K562 (cell line): Measurements from ENCODE around the gene VTA1. TPM values are rescaled to one million over a fixed set of nuclear protein-coding genes. Genes with fewer than 3 reads are reported as not detected.
A peak's percentile ranks its signal among the peaks of the same experiment; 100 is the strongest.

Experiments
- HSF4 ChIP-seq: fragments of 250-450 bp; sonication (Bioruptor Pico); IDR thresholded peaks from 2 replicates; pipeline ENCODE4 v2.1.2; 2022; ENCODE audit warnings: mild to moderate bottlenecking, moderate library complexity, borderline replicate concordance
- KLF10 ChIP-seq: fragments of 250-450 bp; sonication (Bioruptor Pico); IDR thresholded peaks from 2 replicates; pipeline ENCODE4 v1.6.1; 2021; ENCODE audit warnings: matching md5 sums
- MEF2D ChIP-seq: conservative IDR thresholded peaks from 2 replicates; pipeline ENCODE4 v1.6.1; 2016; ENCODE audit warnings: low read depth, missing genetic modification characterization, missing compliant biosample characterization
- PCBP2 ChIP-seq: fragments of 200-400 bp; formaldehyde crosslinking; IDR thresholded peaks from 2 replicates; pipeline ENCODE4 v1.6.1; 2018; ENCODE audit warnings: low read length, low read depth, mild to moderate bottlenecking, moderate library complexity; ENCODE audit not compliant: poor library complexity, severe bottlenecking
- PURB ChIP-seq: sonication (generic); formaldehyde crosslinking; IDR thresholded peaks from 2 replicates; pipeline ENCODE4 v1.9.0; 2021; ENCODE audit warnings: low read depth, mild to moderate bottlenecking, missing genetic modification reagents
- RB1 ChIP-seq: fragments of 450-650 bp; IDR thresholded peaks from 2 replicates; pipeline ENCODE4 v1.6.1; 2017; ENCODE audit warnings: low read depth, mild to moderate bottlenecking
- SAFB2 ChIP-seq: fragments of 200-400 bp; formaldehyde crosslinking; IDR thresholded peaks from 2 replicates; pipeline ENCODE4 v1.6.1; 2018; ENCODE audit warnings: borderline replicate concordance, low read length, low read depth, moderate library complexity; ENCODE audit not compliant: severe bottlenecking
- SRF ChIP-seq, 2 experiments: fragments of 250-450, 450-650 bp in 1 of 2; sonication (Bioruptor Pico) in 1 of 2; sonication (generic) in 1 of 2; formaldehyde crosslinking; IDR thresholded peaks; 2 replicates each; pipeline versions ENCODE4 v1.5.0 to v1.5.1; 2020 to 2022; ENCODE audit warnings: mild to moderate bottlenecking in 1 of 2, missing genetic modification reagents in 1 of 2
- ZNF830 ChIP-seq: fragments of 250-450 bp; sonication (Bioruptor Pico); IDR thresholded peaks from 2 replicates; pipeline ENCODE4 v1.5.0; 2021; ENCODE audit warnings: mild to moderate bottlenecking
- polyA plus RNA-seq, 8 experiments: library from polyadenylated mRNA; depleted of rRNA in 4 of 8; stranded (reverse) in 5 of 8; unstranded in 3 of 8; fragments of >200 nt; fragmentation: Nextera tagmentation in 2 of 8; fragmentation: Illumina TruSeq in 1 of 8; extraction: Ambion mirVana in 2 of 8; extraction: Trizol in 1 of 8; gene quantifications; 2 replicates each; pipeline versions ENCODE4 v1.2.1 to v1.2.3, GENCODE V29; 2011 to 2014; ENCODE audit warnings: inconsistent platforms in 1 of 8, missing spikeins in 1 of 8
- total RNA-seq, 7 experiments: library from RNA; depleted of rRNA in 6 of 7; stranded (reverse); fragments of >200 nt in 6 of 7; fragmentation: Illumina TruSeq in 2 of 7; extraction: Trizol in 2 of 7; gene quantifications; 2 replicates each; pipeline versions ENCODE4 v1.2.1 to v1.2.3, GENCODE V29; 2011 to 2021; ENCODE audit warnings: low replicate concordance in 1 of 7
- TF ChIP-seq, protein P1 (sequence below), 3 experiments: fragments of 200-800 bp in 1 of 3; sonication (Bioruptor generic) in 1 of 3; sonication (generic) in 1 of 3; formaldehyde crosslinking in 1 of 3; IDR thresholded peaks; 2 replicates each; pipeline versions ENCODE4 v1.6.1 to v1.8.0; 2016 to 2022; ENCODE audit warnings: mild to moderate bottlenecking in 2 of 3, missing compliant biosample characterization in 2 of 3, missing genetic modification characterization in 2 of 3, missing genetic modification reagents in 1 of 3
- TF ChIP-seq, protein P2 (sequence below): fragments of 450-650 bp; formaldehyde crosslinking; IDR thresholded peaks from 2 replicates; pipeline ENCODE4 v1.4.0; 2020; ENCODE audit warnings: mild to moderate bottlenecking, mixed read lengths
- TF ChIP-seq, protein P3 (sequence below): fragments of 200-600 bp; sonication (generic); IDR thresholded peaks from one replicate; pipeline ENCODE4 v1.6.1; 2012; ENCODE audit warnings: mild to moderate bottlenecking, low read depth, low read length, inconsistent platforms

The VTA1 gene
- total and polyA plus RNA-seq, 9 of the 15 experiments (the other 6 are each of a cell fraction or from before 2014, with no cell fraction given) = 47.8 to 182 (median 84.6) TPM

DNA sequence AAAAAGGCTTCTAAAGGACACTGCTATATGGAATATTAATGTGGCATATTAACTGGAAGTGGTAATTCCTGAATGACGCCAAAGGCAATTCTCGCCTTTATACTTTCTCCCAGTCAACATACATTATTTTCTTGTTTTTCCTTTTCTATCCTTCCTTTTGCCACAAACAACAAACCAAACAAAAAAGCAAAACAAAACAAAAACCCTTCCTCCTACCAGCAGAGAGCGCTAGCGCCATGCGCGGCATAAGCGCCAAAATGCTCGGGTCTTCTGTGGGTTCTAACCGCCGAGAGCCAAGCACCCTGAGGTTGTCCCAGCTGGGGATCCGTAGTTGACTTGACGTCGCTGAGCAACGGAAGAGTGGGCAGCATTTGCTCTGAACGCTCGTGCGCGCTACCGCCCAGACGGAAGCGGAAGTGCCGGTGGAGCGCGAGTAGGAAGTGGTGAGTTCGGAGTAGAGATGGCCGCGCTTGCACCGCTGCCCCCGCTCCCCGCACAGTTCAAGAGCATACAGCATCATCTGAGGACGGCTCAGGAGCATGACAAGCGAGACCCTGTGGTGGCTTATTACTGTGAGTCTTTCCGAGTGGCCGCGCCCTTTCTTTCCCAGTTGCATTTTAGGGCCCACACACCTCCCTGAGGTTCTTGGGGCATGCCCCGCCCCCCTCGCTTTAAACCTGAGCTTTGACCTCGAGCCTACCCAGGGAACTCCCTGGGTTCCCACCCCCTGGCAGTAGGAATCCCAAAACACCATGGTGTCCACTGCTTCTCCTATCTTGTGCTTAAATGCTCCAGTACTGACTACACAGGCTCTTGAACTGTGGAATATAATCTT, at the start of gene VTA1, which contains the start of gene NMBR (continued):
- TF ChIP-seq, protein P1, sequence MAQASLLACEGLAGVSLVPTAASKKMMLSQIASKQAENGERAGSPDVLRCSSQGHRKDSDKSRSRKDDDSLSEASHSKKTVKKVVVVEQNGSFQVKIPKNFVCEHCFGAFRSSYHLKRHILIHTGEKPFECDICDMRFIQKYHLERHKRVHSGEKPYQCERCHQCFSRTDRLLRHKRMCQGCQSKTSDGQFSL (CRISPR knock-in tag; IDR thresholded peaks at IDR 0.05) = no peak
- TF ChIP-seq, protein P1 (tag; IDR thresholded peaks at IDR 0.05) = no peak
- 0 out of 2 replicates have a peak, but pooled peaks have one; percentile 19 for TF ChIP-seq KLF10 (CRISPR knock-in tag)
- TF ChIP-seq RB1 = peak; percentile 95
- no peak for TF ChIP-seq PCBP2
- TF ChIP-seq, protein P2, sequence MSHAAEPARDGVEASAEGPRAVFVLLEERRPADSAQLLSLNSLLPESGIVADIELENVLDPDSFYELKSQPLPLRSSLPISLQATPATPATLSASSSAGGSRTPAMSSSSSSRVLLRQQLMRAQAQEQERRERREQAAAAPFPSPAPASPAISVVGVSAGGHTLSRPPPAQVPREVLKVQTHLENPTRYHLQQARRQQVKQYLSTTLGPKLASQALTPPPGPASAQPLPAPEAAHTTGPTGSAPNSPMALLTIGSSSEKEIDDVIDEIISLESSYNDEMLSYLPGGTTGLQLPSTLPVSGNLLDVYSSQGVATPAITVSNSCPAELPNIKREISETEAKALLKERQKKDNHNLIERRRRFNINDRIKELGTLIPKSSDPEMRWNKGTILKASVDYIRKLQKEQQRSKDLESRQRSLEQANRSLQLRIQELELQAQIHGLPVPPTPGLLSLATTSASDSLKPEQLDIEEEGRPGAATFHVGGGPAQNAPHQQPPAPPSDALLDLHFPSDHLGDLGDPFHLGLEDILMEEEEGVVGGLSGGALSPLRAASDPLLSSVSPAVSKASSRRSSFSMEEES = no peak
- TF ChIP-seq ZNF830 (CRISPR knock-in tag) = no peak
- peak in 1 of 2 experiments; percentile 13; a peak in 2 of 4 replicates for TF ChIP-seq SRF (CRISPR knock-in tag; IDR thresholded peaks at IDR 0.05)
- TF ChIP-seq SAFB2 = no peak
- TF ChIP-seq, protein P3, sequence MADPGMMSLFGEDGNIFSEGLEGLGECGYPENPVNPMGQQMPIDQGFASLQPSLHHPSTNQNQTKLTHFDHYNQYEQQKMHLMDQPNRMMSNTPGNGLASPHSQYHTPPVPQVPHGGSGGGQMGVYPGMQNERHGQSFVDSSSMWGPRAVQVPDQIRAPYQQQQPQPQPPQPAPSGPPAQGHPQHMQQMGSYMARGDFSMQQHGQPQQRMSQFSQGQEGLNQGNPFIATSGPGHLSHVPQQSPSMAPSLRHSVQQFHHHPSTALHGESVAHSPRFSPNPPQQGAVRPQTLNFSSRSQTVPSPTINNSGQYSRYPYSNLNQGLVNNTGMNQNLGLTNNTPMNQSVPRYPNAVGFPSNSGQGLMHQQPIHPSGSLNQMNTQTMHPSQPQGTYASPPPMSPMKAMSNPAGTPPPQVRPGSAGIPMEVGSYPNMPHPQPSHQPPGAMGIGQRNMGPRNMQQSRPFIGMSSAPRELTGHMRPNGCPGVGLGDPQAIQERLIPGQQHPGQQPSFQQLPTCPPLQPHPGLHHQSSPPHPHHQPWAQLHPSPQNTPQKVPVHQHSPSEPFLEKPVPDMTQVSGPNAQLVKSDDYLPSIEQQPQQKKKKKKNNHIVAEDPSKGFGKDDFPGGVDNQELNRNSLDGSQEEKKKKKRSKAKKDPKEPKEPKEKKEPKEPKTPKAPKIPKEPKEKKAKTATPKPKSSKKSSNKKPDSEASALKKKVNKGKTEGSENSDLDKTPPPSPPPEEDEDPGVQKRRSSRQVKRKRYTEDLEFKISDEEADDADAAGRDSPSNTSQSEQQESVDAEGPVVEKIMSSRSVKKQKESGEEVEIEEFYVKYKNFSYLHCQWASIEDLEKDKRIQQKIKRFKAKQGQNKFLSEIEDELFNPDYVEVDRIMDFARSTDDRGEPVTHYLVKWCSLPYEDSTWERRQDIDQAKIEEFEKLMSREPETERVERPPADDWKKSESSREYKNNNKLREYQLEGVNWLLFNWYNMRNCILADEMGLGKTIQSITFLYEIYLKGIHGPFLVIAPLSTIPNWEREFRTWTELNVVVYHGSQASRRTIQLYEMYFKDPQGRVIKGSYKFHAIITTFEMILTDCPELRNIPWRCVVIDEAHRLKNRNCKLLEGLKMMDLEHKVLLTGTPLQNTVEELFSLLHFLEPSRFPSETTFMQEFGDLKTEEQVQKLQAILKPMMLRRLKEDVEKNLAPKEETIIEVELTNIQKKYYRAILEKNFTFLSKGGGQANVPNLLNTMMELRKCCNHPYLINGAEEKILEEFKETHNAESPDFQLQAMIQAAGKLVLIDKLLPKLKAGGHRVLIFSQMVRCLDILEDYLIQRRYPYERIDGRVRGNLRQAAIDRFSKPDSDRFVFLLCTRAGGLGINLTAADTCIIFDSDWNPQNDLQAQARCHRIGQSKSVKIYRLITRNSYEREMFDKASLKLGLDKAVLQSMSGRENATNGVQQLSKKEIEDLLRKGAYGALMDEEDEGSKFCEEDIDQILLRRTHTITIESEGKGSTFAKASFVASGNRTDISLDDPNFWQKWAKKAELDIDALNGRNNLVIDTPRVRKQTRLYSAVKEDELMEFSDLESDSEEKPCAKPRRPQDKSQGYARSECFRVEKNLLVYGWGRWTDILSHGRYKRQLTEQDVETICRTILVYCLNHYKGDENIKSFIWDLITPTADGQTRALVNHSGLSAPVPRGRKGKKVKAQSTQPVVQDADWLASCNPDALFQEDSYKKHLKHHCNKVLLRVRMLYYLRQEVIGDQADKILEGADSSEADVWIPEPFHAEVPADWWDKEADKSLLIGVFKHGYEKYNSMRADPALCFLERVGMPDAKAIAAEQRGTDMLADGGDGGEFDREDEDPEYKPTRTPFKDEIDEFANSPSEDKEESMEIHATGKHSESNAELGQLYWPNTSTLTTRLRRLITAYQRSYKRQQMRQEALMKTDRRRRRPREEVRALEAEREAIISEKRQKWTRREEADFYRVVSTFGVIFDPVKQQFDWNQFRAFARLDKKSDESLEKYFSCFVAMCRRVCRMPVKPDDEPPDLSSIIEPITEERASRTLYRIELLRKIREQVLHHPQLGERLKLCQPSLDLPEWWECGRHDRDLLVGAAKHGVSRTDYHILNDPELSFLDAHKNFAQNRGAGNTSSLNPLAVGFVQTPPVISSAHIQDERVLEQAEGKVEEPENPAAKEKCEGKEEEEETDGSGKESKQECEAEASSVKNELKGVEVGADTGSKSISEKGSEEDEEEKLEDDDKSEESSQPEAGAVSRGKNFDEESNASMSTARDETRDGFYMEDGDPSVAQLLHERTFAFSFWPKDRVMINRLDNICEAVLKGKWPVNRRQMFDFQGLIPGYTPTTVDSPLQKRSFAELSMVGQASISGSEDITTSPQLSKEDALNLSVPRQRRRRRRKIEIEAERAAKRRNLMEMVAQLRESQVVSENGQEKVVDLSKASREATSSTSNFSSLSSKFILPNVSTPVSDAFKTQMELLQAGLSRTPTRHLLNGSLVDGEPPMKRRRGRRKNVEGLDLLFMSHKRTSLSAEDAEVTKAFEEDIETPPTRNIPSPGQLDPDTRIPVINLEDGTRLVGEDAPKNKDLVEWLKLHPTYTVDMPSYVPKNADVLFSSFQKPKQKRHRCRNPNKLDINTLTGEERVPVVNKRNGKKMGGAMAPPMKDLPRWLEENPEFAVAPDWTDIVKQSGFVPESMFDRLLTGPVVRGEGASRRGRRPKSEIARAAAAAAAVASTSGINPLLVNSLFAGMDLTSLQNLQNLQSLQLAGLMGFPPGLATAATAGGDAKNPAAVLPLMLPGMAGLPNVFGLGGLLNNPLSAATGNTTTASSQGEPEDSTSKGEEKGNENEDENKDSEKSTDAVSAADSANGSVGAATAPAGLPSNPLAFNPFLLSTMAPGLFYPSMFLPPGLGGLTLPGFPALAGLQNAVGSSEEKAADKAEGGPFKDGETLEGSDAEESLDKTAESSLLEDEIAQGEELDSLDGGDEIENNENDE = no peak
- no peak for TF ChIP-seq PURB (CRISPR knock-in tag)
- no peak for TF ChIP-seq HSF4 (CRISPR knock-in tag)
- TF ChIP-seq MEF2D (tag) = no peak
